Measurements from ENCODE around the gene KDM1A.
A peak's percentile ranks its signal among the peaks of the same experiment; 100 is the strongest.

The KDM1A gene

GRCh38 chr1:23116921-23117699 lies 97.8 kb downstream of the KDM1A start:
- Histone ChIP-seq H2AFZ (ENCODE audit: low read length) (no peak overlapping the region), H3K9me3 (replicated peaks; ENCODE audit: insufficient read depth, low read length) (no peaks in the 10 kb centered on the region), H3K4me2 (ENCODE audit: low read depth, low read length) (no peak overlapping the region), H4K20me1 (ENCODE audit: insufficient read depth, low read length) (no peaks in the 10 kb centered on the region), H3K4me3 (ENCODE audit: low read length) (no peak overlapping the region), H3K79me2 (ENCODE audit: low read length) (no peaks in the 10 kb centered on the region), H3K4me1 (ENCODE audit: low read length) (peaks cover 6% of the 10 kb centered on the region), H3K36me3 (replicated peaks; ENCODE audit: insufficient read depth, low read length) (no peaks in the 10 kb centered on the region), H3K9ac (ENCODE audit: low read length) (no peak overlapping the region), H3K27me3 (replicated peaks; ENCODE audit: insufficient read depth, low read length) (no peaks in the 10 kb centered on the region), H3F3A (ENCODE audit: insufficient read depth, low read length) (no peaks in the 10 kb centered on the region), H3K9me2 (replicated peaks; ENCODE audit: insufficient read depth, low read length) (no peaks in the 10 kb centered on the region), H3K27ac (ENCODE audit: low read length) (no peak overlapping the region)
- DNase-seq: no peak
- no peak for TF ChIP-seq CTCF (IDR thresholded peaks at IDR 0.05; ENCODE audit: low read length)
- TF ChIP-seq EZH2 (optimal IDR thresholded peaks at IDR 0.05; ENCODE audit: low read depth, low read length): no peak
- no peak for TF ChIP-seq EZH2phosphoT487 (IDR thresholded peaks at IDR 0.05; ENCODE audit: low read length)

- no peak for DNase-seq
- Histone ChIP-seq H3K27ac (ENCODE audit: low read length) (no peak overlapping the region), H3K9me3 (replicated peaks; ENCODE audit: insufficient read depth, low read length) (no peaks in the 10 kb centered on the region), H3K9me2 (replicated peaks; ENCODE audit: insufficient read depth, low read length) (no peaks in the 10 kb centered on the region), H3K27me3 (replicated peaks; ENCODE audit: insufficient read depth, low read length) (no peaks in the 10 kb centered on the region), H3K4me1 (ENCODE audit: low read length) (peaks cover 6% of the 10 kb centered on the region), H3K4me3 (ENCODE audit: low read length) (no peak overlapping the region), H4K20me1 (ENCODE audit: insufficient read depth, low read length) (no peaks in the 10 kb centered on the region), H3F3A (ENCODE audit: insufficient read depth, low read length) (no peaks in the 10 kb centered on the region), H3K4me2 (ENCODE audit: low read depth, low read length) (no peak overlapping the region), H3K79me2 (ENCODE audit: low read length) (no peaks in the 10 kb centered on the region), H2AFZ (ENCODE audit: low read length) (no peak overlapping the region), H3K36me3 (replicated peaks; ENCODE audit: insufficient read depth, low read length) (no peaks in the 10 kb centered on the region), H3K9ac (ENCODE audit: low read length) (no peak overlapping the region)
- TF ChIP-seq CTCF (IDR thresholded peaks at IDR 0.05; ENCODE audit: low read length) (no peak), EZH2 (optimal IDR thresholded peaks at IDR 0.05; ENCODE audit: low read depth, low read length) (no peak), EZH2phosphoT487 (IDR thresholded peaks at IDR 0.05; ENCODE audit: low read length) (no peak)
Observed at GRCh38 chr1:23118407-23118806, 99.1 kb downstream of the KDM1A start.

- H3K9ac ChIP-seq (ENCODE audit: low read length): no peak overlapping the region
- no peaks in the 10 kb centered on the region for H3F3A ChIP-seq (ENCODE audit: insufficient read depth, low read length)
- DNase-seq: peak; percentile 42
- H3K4me2 ChIP-seq (ENCODE audit: low read depth, low read length): peak overlapping the region; percentile 49
- no peaks in the 10 kb centered on the region for H3K79me2 ChIP-seq (ENCODE audit: low read length)
- no peak overlapping the region for H3K4me3 ChIP-seq (ENCODE audit: low read length)
- H3K36me3 ChIP-seq (replicated peaks; ENCODE audit: insufficient read depth, low read length): no peaks in the 10 kb centered on the region
- H4K20me1 ChIP-seq (ENCODE audit: insufficient read depth, low read length): no peaks in the 10 kb centered on the region
- no peaks in the 10 kb centered on the region for H3K9me3 ChIP-seq (replicated peaks; ENCODE audit: insufficient read depth, low read length)
- no peaks in the 10 kb centered on the region for H3K27me3 ChIP-seq (replicated peaks; ENCODE audit: insufficient read depth, low read length)
- H3K27ac ChIP-seq (ENCODE audit: low read length): no peak overlapping the region
- TF ChIP-seq EZH2phosphoT487 (IDR thresholded peaks at IDR 0.05; ENCODE audit: low read length) (no peak), EZH2 (optimal IDR thresholded peaks at IDR 0.05; ENCODE audit: low read depth, low read length) (no peak), CTCF (IDR thresholded peaks at IDR 0.05; ENCODE audit: low read length) (no peak)
- H2AFZ ChIP-seq (ENCODE audit: low read length): no peak overlapping the region
- H3K9me2 ChIP-seq (replicated peaks; ENCODE audit: insufficient read depth, low read length): no peaks in the 10 kb centered on the region
- peaks cover 6% of the 10 kb centered on the region for H3K4me1 ChIP-seq (ENCODE audit: low read length)
Observed at GRCh38 chr1:23118957-23119792, 99.9 kb downstream of the KDM1A start.

Data from MM.1S (cell line).